GM23248 (cell line): Measurements from ENCODE around the gene OPRL1. TPM values are rescaled to one million over a fixed set of nuclear protein-coding genes. Genes with fewer than 3 reads are reported as not detected.

Experiments used
- DNase-seq: peaks from one replicate; pipeline ENCODE4 v3.0.0-alpha.2; 2015
- H2AFZ ChIP-seq: fragments of 200-600 bp; sonication (generic); 2 replicates; pipeline ENCODE4 v1.6.1; 2016; ENCODE audit warnings: antibody characterized with exemption
- H3F3A ChIP-seq: fragments of 200-600 bp; sonication (generic); 2 replicates; pipeline ENCODE4 v1.6.1; 2016; ENCODE audit warnings: mild to moderate bottlenecking, antibody characterized with exemption, mixed run types; ENCODE audit not compliant: insufficient read depth
- H3K27ac ChIP-seq: fragments of 200-600 bp; sonication (generic); 2 replicates; pipeline ENCODE4 v1.5.1; 2016; ENCODE audit warnings: mild to moderate bottlenecking
- H3K27me3 ChIP-seq: fragments of 200-600 bp; sonication (generic); replicated peaks from 2 replicates; pipeline ENCODE4 v1.6.1; 2016; ENCODE audit warnings: mild to moderate bottlenecking; ENCODE audit not compliant: insufficient read depth
- H3K36me3 ChIP-seq: fragments of 200-600 bp; sonication (generic); 2 replicates; pipeline ENCODE4 v1.6.1; 2016; ENCODE audit warnings: low read depth, mild to moderate bottlenecking
- H3K4me1 ChIP-seq: fragments of 200-600 bp; sonication (generic); 2 replicates; pipeline ENCODE4 v1.6.1; 2016; ENCODE audit warnings: mild to moderate bottlenecking; ENCODE audit not compliant: insufficient read depth
- H3K4me2 ChIP-seq: fragments of 200-600 bp; sonication (generic); one replicate; pipeline ENCODE4 v1.6.1; 2016; ENCODE audit warnings: mild to moderate bottlenecking; ENCODE audit not compliant: unreplicated experiment
- H3K4me3 ChIP-seq: fragments of 200-600 bp; sonication (generic); 2 replicates; pipeline ENCODE4 v1.5.1; 2016; ENCODE audit warnings: mild to moderate bottlenecking
- H3K79me2 ChIP-seq: fragments of 200-600 bp; sonication (generic); 2 replicates; pipeline ENCODE4 v1.6.1; 2016; ENCODE audit warnings: mild to moderate bottlenecking; ENCODE audit not compliant: insufficient read depth
- H3K9ac ChIP-seq: fragments of 200-600 bp; sonication (generic); 2 replicates; pipeline ENCODE4 v1.6.1; 2016; ENCODE audit warnings: mild to moderate bottlenecking
- H3K9me2 ChIP-seq: fragments of 200-600 bp; sonication (generic); 2 replicates; pipeline ENCODE4 v1.6.1; 2016; ENCODE audit warnings: mixed run types, mild to moderate bottlenecking, moderate library complexity; ENCODE audit not compliant: insufficient read depth
- H3K9me3 ChIP-seq: fragments of 200-600 bp; sonication (generic); one replicate; pipeline ENCODE4 v1.6.1; 2017; ENCODE audit warnings: low read depth
- H4K20me1 ChIP-seq: fragments of 200-600 bp; sonication (generic); 2 replicates; pipeline ENCODE4 v1.6.0; 2016; ENCODE audit not compliant: insufficient read depth
- EZH2 ChIP-seq: fragments of 200-600 bp; sonication (generic); IDR thresholded peaks from 2 replicates; pipeline ENCODE4 v1.6.1; 2018; ENCODE audit warnings: antibody characterized with exemption, mild to moderate bottlenecking; ENCODE audit not compliant: insufficient read depth, poor library complexity, severe bottlenecking
- EZH2phosphoT487 ChIP-seq: fragments of 200-600 bp; sonication (generic); IDR thresholded peaks from 2 replicates; pipeline ENCODE4 v1.6.1; 2018; ENCODE audit warnings: antibody characterized with exemption, moderate library complexity, mild to moderate bottlenecking, low read depth; ENCODE audit not compliant: insufficient read depth
- WGBS, 2 experiments: methylation state at CpG; one replicate each; pipeline ENCODE4 v1.1.6; 2015 to 2017; ENCODE audit warnings: low lambda C conversion rate in 2 of 2, low coverage in 1 of 2; ENCODE audit errors: missing lambda C conversion rate in 2 of 2; 5-methylcytosine and 5-hydroxymethylcytosine counted together
- in situ Hi-C: fragments of 300-500 bp; cut with MboI; formaldehyde crosslinking; loops from 2 replicates; pipeline ENCODE4 v1.15.0; 2020
- polyA plus RNA-seq: library from polyadenylated mRNA; unstranded; fragments of >200 nt; fragmentation: Nextera tagmentation; extraction: Ambion mirVana; gene quantifications from 2 replicates; pipeline ENCODE4 v1.2.1, GENCODE V29; 2016
- total RNA-seq: library from RNA; depleted of rRNA; stranded (reverse); fragments of >200 nt; shearing (Covaris generic); gene quantifications from 2 replicates; pipeline ENCODE4 v1.2.3, GENCODE V29; 2014

Gene OPRL1
- total and polyA plus RNA-seq, 2 experiments from 2014 or later = 0.35 to 0.86 TPM

- no peaks in the 10 kb centered on the region for H3K4me1 ChIP-seq
- H3K9me3 ChIP-seq = no peaks in the 10 kb centered on the region
- no peaks in the 10 kb centered on the region for H3K36me3 ChIP-seq
- H3F3A ChIP-seq = peaks cover 3% of the 10 kb centered on the region
- TF ChIP-seq EZH2 (no peak), EZH2phosphoT487 (no peak)
- H3K4me3 ChIP-seq = peak overlapping the region; percentile 63
- peak; percentile 76 for DNase-seq
- peak overlapping the region; percentile 45 for H2AFZ ChIP-seq
- H3K9ac ChIP-seq = no peak overlapping the region
- 2 to 3% methylated on average over 52 to 66 of the region's 91 CpGs for WGBS, 2 experiments
- H3K4me2 ChIP-seq = peak overlapping the region; percentile 65
- peaks cover 31% of the 10 kb centered on the region for H3K27me3 ChIP-seq
- no peaks in the 10 kb centered on the region for H3K9me2 ChIP-seq
- no peaks in the 10 kb centered on the region for H3K79me2 ChIP-seq
- no peak overlapping the region for H3K27ac ChIP-seq
- in situ Hi-C loops = no loop called here
- H4K20me1 ChIP-seq = no peaks in the 10 kb centered on the region
These were observed 41.2 kb upstream of the OPRL1 start for GRCh38 chr20:64038565-64039292.

- H3K4me3 ChIP-seq = peak overlapping the region; percentile 63
- H3K9ac ChIP-seq = no peak overlapping the region
- H3K79me2 ChIP-seq = no peaks in the 10 kb centered on the region
- H3K9me2 ChIP-seq = no peaks in the 10 kb centered on the region
- peaks cover 6% of the 10 kb centered on the region for H3F3A ChIP-seq
- no peaks in the 10 kb centered on the region for H3K9me3 ChIP-seq
- 26 to 29% methylated on average over 9 to 15 of the region's 17 CpGs for WGBS, 2 experiments
- no peak for TF ChIP-seq EZH2
- H3K36me3 ChIP-seq = no peaks in the 10 kb centered on the region
- H3K27me3 ChIP-seq = peaks cover 31% of the 10 kb centered on the region
- in situ Hi-C loops = no loop called here
- no peak overlapping the region for H3K27ac ChIP-seq
- no peaks in the 10 kb centered on the region for H4K20me1 ChIP-seq
- peaks cover 2% of the 10 kb centered on the region; the same call in 1 of the 2 replicates for H3K4me1 ChIP-seq
- H2AFZ ChIP-seq = peak overlapping the region; percentile 45
- peak overlapping the region; percentile 65 for H3K4me2 ChIP-seq
- DNase-seq = peak; percentile 31
These were observed 40.4 kb upstream of the OPRL1 start for GRCh38 chr20:64039293-64040160.

DNA sequence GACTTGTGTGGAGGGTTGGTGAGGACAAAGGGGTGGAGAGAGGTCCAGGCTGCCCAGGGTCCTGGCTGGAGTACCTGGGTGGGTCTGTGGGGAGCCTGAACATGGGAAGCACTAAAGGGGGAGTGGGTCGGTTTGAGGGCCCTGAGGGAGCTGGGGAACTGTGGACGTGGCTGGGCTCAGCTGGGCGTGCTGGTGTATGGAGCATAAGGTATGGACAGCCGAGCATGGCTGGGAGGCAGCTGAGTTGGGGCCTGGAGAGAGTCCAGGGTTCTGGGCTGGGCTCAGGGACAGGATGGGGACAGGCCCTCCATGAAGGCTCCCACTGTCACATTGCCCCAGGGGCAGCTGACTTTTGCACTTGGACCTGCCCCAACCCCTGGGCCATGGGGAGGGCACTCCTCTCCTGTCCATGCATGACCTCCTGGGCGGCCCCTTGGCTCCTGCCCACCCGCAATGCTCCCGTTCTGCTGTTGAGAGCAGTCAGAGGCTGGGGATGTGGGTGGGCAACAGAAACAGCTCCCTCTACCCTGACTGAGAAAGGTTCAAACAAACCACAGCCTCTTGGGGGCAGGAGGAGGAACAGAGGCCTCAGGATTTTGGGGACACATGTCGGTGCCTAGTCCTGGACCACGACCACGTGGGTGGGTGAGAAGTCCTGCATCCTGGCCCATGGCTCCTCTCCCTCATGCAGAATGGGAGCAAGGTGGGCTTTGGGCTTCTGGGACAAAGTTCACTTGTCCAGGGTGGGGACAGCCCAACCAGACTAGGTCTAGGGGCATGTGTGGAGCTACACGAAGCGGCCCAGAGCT lies 39.4 kb upstream of the OPRL1 start:
- TF ChIP-seq EZH2phosphoT487 (no peak), EZH2 (no peak)
- H3K9me3 ChIP-seq = no peaks in the 10 kb centered on the region
- no peak for DNase-seq
- WGBS, 2 experiments = 63 to 69% methylated on average over 9 to 12 of the region's 12 CpGs
- H3K4me2 ChIP-seq = no peak overlapping the region
- no peak overlapping the region for H3K9ac ChIP-seq
- no peaks in the 10 kb centered on the region for H3K36me3 ChIP-seq
- no peak overlapping the region for H2AFZ ChIP-seq
- no peaks in the 10 kb centered on the region for H3K9me2 ChIP-seq
- H3K4me3 ChIP-seq = no peak overlapping the region
- H3K27ac ChIP-seq = no peak overlapping the region
- H3K4me1 ChIP-seq = peaks cover 8% of the 10 kb centered on the region; the same call in 1 of the 2 replicates
- in situ Hi-C loops = no loop called here
- no peaks in the 10 kb centered on the region for H4K20me1 ChIP-seq
- no peaks in the 10 kb centered on the region for H3K79me2 ChIP-seq
- peaks cover 31% of the 10 kb centered on the region for H3K27me3 ChIP-seq
- peaks cover 6% of the 10 kb centered on the region for H3F3A ChIP-seq

- no peaks in the 10 kb centered on the region for H3K36me3 ChIP-seq
- peaks cover 8% of the 10 kb centered on the region; the same call in 1 of the 2 replicates for H3K4me1 ChIP-seq
- H3F3A ChIP-seq = peaks cover 6% of the 10 kb centered on the region
- no peaks in the 10 kb centered on the region for H4K20me1 ChIP-seq
- no peaks in the 10 kb centered on the region for H3K79me2 ChIP-seq
- peaks cover 31% of the 10 kb centered on the region for H3K27me3 ChIP-seq
- no peaks in the 10 kb centered on the region for H3K9me3 ChIP-seq
- no peak for TF ChIP-seq EZH2
- TF ChIP-seq EZH2phosphoT487 = no peak
- H2AFZ ChIP-seq = no peak overlapping the region
- no peak overlapping the region for H3K9ac ChIP-seq
- WGBS, 2 experiments = 26 to 40% methylated on average over 13 to 15 of the region's 15 CpGs
- H3K4me3 ChIP-seq = no peak overlapping the region
- H3K4me2 ChIP-seq = no peak overlapping the region
- H3K9me2 ChIP-seq = no peaks in the 10 kb centered on the region
- in situ Hi-C loops = no loop called here
- no peak overlapping the region for H3K27ac ChIP-seq
- no peak for DNase-seq
These were observed 38.7 kb upstream of the OPRL1 start for GRCh38 chr20:64041040-64041780.
